ENCODE measurements around the gene FAR2.
"Not testable (repeated sequence)": the region's sequence is repeated elsewhere in the genome, so short reads cannot be mapped to it uniquely, and the experiment has no call there.

The FAR2 gene

DNA sequence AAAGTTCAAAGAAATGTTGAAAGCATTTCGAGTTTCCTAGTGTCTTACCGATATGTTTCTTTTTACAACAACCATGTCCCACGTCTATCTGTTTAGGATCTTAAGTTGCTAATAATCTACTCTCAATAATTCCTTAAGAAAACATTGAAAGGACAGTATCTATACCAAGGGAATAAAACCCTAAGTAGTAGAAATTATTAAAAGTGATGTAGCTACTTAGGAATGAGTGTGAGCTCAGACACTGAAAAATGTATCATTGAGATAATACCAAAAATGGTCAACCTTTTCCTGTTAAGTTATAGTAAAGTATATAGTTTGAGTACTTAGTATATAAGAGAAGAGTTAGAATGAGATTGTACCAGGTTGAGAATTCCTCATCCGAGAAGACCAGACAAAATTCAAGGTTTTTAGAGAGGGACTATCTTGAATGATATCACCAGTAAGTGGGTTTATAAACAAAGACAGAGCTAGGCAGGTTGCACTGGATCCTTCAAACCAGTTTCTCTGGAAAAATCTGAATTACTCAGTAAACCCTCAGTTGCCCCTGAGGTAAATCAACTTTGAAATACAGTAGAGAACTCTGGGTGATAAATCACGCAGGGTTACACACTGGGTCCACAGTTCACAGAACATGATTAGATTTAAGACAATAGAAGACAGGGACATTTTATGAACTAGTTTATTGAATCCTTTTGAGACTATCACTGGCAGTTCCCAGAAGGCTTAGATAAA is 135.1 kb downstream of the FAR2 start:
- DNase-seq = no peak

DNA sequence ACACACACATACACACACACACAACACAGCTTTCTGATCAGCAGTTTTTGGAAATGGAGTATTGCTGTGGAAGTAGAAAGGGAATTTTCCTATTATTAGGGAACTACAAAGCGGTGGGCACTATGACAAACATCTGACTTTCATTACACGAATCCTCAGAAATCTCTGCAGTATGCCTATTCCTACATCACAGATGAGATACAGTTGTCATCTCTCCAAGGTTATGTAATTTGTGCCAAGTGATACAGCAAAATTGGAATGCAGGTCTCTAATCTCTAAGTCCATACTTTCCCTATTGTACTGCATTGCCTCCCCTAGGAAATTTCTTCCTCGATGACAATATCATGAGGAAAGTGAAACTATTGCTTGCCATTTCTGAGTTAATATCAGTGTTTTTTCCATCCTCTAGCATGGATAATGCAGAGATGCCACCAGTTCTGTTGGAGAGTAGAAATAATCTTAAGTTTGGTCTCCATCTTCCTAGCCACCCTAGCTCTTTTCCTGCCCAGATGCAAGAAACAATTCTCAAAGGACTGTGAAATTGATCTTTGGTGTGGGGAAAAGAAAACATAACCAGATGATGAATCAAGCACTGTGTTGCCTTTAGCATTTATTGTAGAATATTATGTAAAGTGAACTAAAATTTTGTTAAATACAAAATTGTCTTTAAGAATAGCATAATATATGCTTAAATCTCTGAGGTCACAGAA is 137.2 kb downstream of the FAR2 start:
- no peak for DNase-seq

- no peak for DNase-seq
Observed at GRCh38 chr12:29287622-29288021, 138.5 kb downstream of the FAR2 start.

DNA sequence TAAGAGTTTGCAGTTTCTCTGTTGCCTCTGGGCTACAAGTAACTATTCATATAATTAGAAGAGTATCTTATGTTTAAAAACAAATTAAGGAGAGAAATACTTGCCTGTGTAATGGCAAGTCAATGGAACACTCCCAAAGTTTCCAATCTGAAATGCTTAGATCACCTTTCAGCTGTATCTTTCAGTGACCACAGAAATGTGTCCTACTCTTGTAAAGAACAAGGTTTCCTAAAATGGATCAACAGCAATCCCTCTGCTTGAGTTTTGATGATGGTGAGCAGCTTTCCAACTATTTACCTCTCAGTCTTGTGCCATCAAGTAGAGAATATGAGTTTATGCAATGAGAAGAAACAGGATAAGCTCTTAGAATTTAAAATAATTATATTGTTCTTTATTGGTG is 139.0 kb downstream of the FAR2 start:
- no peak for DNase-seq

DNA sequence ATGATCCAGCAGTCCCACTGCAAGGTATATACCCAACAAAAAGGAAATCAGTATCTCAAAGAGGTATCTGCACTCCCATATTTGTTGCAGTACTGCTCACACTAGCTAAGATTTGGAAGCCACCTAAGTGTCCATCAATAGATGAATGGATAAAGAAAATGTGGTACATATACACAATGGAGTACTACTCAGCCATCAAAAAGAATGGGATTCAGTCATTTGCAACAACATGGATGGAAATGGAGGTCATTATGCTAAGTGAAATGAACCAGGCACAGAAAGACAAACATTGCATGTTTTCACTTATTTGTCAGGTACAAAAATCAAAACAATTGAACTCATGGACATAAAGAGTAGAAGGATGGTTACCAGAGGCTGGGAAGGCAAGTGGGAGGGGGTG is 141.4 kb downstream of the FAR2 start:
- DNase-seq = not testable (repeated sequence)

DNA sequence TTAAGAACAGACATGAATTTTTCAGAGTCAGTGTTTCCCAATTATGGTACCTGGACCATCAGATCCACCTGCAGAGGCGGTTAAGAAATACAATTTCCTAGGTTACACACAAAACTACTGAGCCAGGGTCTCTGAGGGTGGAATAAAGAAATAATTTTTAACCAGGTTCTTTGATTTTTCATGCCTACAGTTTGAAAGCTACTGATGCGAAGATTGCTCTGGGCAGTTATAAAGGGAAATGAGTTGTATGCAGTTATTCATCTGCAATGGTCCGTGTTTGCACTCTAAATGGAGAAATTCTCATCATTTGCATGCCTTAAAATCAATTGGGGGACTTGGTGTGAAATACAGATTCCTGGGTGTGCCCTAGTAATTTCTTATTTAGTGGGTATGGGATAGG is 142.1 kb downstream of the FAR2 start:
- no peak for DNase-seq

GRCh38 chr12:29299633-29300032 is 150.6 kb downstream of the FAR2 start:
- DNase-seq = peak; percentile 81

GRCh38 chr12:29301114-29301513 is 152.0 kb downstream of the FAR2 start:
- DNase-seq = no peak

- DNase-seq = no peak
Observed at GRCh38 chr12:29304388-29304787, 155.3 kb downstream of the FAR2 start.

DNA sequence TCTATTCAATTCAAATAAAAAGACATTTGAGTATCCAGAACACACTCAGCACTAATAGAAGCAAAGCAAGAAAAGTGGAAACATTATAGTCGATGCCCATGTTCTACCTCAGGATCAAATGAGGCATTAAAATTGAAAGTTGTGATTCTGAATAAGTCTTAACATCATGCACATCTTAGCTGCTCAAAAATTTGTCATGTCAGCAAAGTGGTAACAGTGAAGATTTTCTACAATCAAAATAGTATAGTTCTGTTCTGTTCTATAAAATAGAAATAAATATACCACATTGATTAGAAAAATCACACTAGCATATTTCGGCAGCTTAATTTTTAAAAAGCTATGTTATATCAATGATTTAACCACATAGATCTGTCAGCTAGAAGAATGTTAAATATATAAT is 157.2 kb downstream of the FAR2 start:
- no peak for DNase-seq

DNA sequence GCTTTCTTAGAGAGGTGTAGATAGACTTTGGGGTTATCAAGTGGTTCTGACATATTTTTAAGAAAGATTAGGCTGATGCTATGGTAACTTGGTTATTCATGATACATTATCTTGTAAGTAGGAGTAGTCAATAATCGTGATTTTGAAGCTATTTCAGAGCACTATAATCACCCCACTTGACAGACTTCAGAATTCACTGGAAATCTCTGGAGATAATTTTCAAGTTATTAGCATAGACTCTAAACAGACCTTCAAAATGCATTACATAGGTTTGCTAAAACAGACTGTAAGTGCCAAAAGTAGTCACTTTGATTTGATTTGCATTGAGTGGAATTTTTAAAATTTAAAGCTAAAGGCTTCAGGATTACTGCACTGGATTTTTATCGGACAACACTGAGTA is 157.6 kb downstream of the FAR2 start:
- no peak for DNase-seq

DNA sequence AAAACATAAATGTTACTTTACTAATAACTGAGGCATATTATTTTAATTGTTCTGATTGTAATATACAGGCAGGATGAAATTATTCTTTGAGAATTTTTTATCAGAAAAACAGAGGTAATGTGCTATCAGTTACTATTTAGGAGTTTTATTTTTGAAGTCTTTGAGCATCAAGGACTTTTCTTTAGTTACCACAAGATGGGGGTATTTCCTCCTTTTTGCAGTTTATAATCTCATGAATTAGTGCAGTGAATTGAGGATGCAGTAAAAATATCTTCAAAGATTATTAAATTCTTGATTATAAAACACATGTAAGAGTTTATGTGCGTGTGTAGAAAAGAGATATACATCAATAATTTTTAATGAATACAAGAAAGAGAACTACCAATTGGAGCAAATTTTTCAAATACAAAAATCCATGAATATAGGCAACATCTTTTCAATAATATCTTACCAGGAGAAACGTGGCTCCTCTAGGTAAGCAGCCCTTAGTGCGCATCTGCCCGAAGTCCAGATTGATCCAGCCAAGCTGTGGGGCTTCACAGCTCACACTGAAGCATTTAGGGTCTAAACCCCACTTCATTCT is 160.3 kb downstream of the FAR2 start:
- peak; percentile 64 for DNase-seq

DNA sequence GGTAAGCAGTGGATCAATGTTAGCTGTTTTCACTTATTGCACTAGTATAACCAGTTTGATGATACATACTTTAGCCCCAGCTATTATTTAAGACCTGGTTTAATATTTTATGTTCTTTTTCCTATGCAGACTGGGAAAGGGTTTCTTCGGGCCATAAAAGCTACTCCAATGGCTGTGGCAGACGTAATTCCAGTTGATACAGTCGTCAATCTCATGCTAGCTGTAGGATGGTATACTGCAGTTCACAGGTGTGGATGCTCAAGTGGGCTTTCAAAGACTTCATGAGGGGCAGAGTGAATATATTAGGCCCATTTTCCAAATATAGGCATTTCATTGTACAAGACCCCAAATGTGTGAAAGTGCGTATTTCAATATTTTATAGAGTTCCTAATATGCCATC is 161.8 kb downstream of the FAR2 start:
- no peak for DNase-seq

GRCh38 chr12:29314416-29314815 is 165.3 kb downstream of the FAR2 start:
- DNase-seq = no peak

DNA sequence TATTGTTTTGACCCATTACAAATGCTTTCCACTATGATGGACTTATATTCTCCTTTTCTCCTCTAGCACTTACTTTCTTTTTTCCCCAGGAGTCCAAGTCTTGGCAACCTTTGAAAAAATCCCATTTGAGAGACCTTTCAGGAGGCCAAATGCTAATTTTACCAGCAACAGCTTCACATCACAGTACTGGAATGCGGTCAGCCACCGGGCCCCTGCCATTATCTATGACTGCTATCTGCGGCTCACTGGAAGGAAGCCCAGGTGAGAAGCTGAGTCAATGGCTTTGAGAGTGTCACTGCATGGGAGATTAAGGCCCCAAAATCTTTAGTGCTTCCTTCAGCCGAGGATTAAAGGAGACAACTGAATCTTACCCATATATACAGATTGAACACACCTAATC is 167.7 kb downstream of the FAR2 start:
- no peak for DNase-seq

- peak; percentile 90 for DNase-seq
Observed at GRCh38 chr12:29317556-29318363, 168.7 kb downstream of the FAR2 start.

DNA sequence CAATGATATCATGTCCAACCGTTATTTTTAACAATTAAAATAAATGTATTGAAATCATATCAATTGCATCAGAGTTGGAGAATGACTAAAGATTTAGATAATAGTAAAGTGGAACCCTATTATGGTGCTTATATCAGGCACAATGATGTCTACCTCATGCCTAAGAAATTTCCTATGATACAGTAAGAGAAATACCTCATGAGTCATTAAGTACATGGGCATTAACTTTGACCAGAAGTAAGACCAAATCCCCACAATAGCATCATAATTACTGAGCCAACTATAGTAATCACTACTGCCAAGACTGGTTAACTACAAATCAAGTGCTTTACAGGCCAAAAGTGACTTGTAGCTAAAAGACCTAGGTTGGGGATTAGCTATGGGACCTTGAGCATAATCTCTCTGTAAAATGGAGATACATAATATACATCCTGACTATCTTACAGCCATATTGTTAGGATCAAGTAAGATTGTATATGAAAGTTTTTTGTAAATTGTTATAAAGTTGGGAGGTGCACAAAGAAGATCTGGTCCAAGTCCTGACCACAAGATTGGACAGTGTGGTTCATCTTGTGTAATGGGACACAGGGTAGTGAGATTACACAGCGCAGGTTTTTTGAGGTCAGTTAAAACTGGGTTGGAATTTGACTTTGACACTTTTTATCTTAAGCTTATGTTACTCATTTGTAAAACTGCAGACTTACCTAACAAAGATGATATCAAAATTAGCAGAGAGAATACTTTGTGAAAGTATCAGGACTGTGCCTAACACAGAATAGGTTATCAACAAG is 171.4 kb downstream of the FAR2 start:
- DNase-seq = no peak

- DNase-seq = no peak
Observed at GRCh38 chr12:29322157-29322556, 173.1 kb downstream of the FAR2 start.

- DNase-seq = no peak
Observed at GRCh38 chr12:29329411-29329810, 180.3 kb downstream of the FAR2 start.

DNA sequence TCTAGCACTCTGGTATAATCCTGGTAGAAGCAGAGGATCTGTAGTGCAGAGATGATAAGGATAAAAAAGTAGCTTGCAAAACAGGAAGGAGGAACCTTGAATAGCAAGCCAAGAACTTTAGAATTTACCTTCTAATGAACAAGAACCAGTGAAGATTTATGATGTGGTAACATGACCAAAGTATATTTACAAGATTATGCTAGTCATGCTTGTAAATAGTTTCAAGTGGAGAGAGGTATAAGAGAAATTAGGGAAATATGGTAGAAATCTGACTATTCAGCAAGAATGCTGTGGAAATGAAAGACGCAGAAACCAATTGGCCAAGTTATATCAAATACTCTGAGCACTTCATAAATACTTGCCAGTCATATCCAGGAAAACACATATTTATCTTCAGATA is 184.1 kb downstream of the FAR2 start:
- DNase-seq = no peak

DNA sequence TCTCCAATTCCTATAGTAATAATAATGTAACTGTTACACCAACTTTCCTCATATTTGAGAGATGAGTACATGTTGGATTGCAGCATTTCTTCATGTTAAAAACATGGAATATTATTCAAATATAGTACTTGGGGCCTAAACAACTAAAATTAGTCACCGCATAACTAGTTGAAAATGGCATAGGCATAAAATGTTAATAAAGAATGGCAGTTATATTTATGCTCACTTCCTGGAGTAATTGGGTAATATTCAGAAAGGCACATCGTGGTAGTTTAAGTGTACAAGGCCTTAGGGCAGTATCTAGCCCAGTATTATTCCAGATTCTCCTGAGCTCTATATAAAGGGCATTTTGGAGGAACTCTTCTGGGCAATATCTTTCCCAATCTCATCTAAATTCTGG is 185.9 kb downstream of the FAR2 start:
- no peak for DNase-seq

DNA sequence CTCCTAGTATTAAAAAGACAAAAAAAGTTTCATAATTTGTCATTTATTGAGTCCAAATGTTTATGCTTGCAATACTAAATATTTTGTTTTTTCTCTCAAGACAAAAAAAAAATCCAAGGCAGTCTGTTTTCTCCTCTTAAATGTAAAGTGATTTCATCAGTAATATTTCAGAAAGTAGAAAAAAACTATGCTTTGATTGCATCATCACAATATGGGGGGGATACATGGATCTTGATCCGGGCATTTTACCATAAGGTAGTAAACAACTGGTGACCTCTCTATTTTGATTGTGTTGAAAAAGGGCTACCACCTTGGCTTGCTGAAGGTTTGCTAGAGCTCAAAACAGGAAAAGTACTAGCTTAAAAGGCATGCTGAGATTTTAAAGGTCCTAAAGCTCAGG is 188.2 kb downstream of the FAR2 start:
- no peak for DNase-seq

Measured in NCI-H2171 treated with DMSO at 0.1 percent for 48 hours (cell line).